GM11168 (cell line): ENCODE results near the gene USF1.
"Not testable (repeated sequence)": the region's sequence is repeated elsewhere in the genome, so short reads cannot be mapped to it uniquely, and the experiment has no call there.

ENCODE experiments used
- in situ Hi-C: fragments of 300-500 bp; cut with MboI; formaldehyde crosslinking; loops from one replicate; pipeline ENCODE4 v1.12.0; 2022; ENCODE audit warnings: low sequenced_read_pairs; ENCODE audit not compliant: unreplicated experiment

USF1 gene

GRCh38 chr1:160996178-160996577 lies 49.6 kb downstream of the USF1 start:
- in situ Hi-C loops, result no loop called here

DNA sequence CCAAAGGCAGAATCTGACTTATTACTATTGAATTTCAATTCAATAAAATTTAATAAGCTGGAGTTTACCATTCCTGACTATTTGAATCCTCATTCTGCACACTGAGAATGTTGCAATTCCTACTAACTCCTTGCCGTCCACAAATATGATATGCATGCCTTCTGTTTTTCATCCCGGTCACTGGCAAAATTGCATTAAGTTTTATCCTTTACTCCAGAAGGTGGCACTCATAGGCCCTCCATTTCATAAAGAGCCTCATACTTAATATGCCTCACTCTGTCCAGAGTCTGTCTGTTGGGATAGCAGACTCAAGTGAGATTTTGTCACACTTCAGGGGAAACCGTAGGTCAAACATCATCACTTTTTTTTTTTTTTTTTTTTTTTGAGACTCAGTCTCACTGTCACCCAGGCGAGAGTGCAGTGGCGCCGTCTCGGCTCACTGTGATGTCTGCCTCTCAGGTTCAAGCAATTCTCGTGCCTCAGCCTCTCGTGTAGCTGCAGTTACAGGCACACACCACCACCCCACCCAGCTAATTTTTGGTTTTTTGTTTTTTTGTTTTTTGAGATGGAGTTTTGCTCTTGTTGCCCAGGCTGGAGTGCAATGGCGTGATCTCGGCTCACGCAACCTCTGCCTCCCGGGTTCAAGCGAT lies 52.1 kb downstream of the USF1 start:
- in situ Hi-C loops, result no loop called here

DNA sequence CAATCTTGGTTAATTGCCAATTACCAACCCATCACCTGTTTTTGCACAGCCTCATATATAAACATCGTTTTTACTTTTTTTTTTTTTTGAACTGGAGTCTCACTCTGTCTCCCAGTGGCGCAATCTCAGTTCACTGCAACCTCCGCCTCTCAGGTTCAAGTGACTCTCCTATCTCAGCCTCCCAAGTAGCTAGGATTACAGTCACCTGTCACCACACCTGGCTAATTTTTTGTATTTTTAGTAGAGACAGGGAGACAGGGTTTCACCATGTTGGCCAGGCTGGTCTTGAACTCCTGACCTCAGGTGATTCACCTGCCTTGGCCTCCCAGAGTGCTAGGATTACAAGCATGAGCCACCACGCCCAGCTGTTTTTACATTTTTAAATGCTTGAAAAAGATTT lies 53.7 kb downstream of the USF1 start:
- in situ Hi-C loops, result not testable (repeated sequence)
